HepG2 (cell line): ENCODE measurements around the gene MRO. TPM values are rescaled to one million over a fixed set of nuclear protein-coding genes. Genes with fewer than 3 reads are reported as not detected.

ENCODE experiments used
- AFF4 ChIP-seq: sonication (generic); formaldehyde crosslinking; IDR thresholded peaks from 2 replicates; pipeline ENCODE4 v1.4.0; 2020; ENCODE audit warnings: missing genetic modification reagents
- ATF7 ChIP-seq, 2 experiments: fragments of 450-650 bp in 1 of 2; sonication (generic) in 1 of 2; formaldehyde crosslinking in 1 of 2; IDR thresholded peaks; 2 replicates each; pipeline versions ENCODE4 v1.4.0 to v1.6.1; 2016 to 2020; ENCODE audit warnings: antibody characterized with exemption in 1 of 2, mild to moderate bottlenecking in 1 of 2, missing genetic modification reagents in 1 of 2
- CEBPZ ChIP-seq: IDR thresholded peaks from 2 replicates; pipeline ENCODE4 v1.6.1; 2012; ENCODE audit warnings: low read length, improper control_type of control experiment
- KIAA2018 ChIP-seq: sonication (generic); formaldehyde crosslinking; IDR thresholded peaks from 2 replicates; pipeline ENCODE4 v1.5.0; 2020; ENCODE audit warnings: mild to moderate bottlenecking, missing genetic modification reagents, borderline replicate concordance
- ZFP90 ChIP-seq: sonication (generic); formaldehyde crosslinking; IDR thresholded peaks from 2 replicates; pipeline ENCODE4 v1.8.0; 2022; ENCODE audit warnings: missing genetic modification reagents, mild to moderate bottlenecking, inconsistent platforms, borderline replicate concordance
- ZNF138 ChIP-seq: sonication (generic); formaldehyde crosslinking; IDR thresholded peaks from 2 replicates; pipeline ENCODE4 v1.5.0; 2020; ENCODE audit warnings: mild to moderate bottlenecking, low read depth, missing genetic modification reagents
- ZNF883 ChIP-seq: sonication (generic); formaldehyde crosslinking; IDR thresholded peaks from 2 replicates; pipeline ENCODE4 v1.5.1; 2020; ENCODE audit warnings: mild to moderate bottlenecking, missing genetic modification reagents; ENCODE audit errors: not compliant biosample characterization
- ZNF891 ChIP-seq: sonication (generic); formaldehyde crosslinking; IDR thresholded peaks from 2 replicates; pipeline ENCODE4 v1.5.0; 2020; ENCODE audit warnings: mild to moderate bottlenecking, missing genetic modification reagents
- ZSCAN25 ChIP-seq: sonication (generic); formaldehyde crosslinking; IDR thresholded peaks from 2 replicates; pipeline ENCODE4 v1.8.0; 2022; ENCODE audit warnings: mild to moderate bottlenecking, missing genetic modification reagents
- polyA plus RNA-seq, 8 experiments: library from polyadenylated mRNA; depleted of rRNA in 3 of 8; stranded (reverse) in 7 of 8; unstranded in 1 of 8; fragments of >200 nt; fragmentation: Illumina TruSeq in 4 of 8; extraction: Trizol in 4 of 8; gene quantifications; 2 replicates each; pipeline versions ENCODE4 v1.2.1 to v1.2.3, GENCODE V29; 2011 to 2016; ENCODE audit warnings: low read depth in 4 of 8, missing spikeins in 1 of 8, mixed read lengths in 1 of 8; ENCODE audit not compliant: insufficient read depth in 1 of 8
- total RNA-seq, 5 experiments: library from RNA; depleted of rRNA; stranded (reverse); fragments of >200 nt; fragmentation: Illumina TruSeq; extraction: Trizol; gene quantifications; 2 replicates each; pipeline ENCODE4 v1.2.3, GENCODE V29; 2016; ENCODE audit warnings: low read depth in 1 of 5
- TF ChIP-seq, protein P1 (sequence below): sonication (generic); formaldehyde crosslinking; IDR thresholded peaks from 2 replicates; pipeline ENCODE4 v1.9.0; 2022; ENCODE audit warnings: missing genetic modification reagents, mild to moderate bottlenecking, borderline replicate concordance

MRO gene
- total and polyA plus RNA-seq, 2 of the 13 experiments (the other 11 are each of a cell fraction or from before 2014, with no cell fraction given) = not detected

DNA sequence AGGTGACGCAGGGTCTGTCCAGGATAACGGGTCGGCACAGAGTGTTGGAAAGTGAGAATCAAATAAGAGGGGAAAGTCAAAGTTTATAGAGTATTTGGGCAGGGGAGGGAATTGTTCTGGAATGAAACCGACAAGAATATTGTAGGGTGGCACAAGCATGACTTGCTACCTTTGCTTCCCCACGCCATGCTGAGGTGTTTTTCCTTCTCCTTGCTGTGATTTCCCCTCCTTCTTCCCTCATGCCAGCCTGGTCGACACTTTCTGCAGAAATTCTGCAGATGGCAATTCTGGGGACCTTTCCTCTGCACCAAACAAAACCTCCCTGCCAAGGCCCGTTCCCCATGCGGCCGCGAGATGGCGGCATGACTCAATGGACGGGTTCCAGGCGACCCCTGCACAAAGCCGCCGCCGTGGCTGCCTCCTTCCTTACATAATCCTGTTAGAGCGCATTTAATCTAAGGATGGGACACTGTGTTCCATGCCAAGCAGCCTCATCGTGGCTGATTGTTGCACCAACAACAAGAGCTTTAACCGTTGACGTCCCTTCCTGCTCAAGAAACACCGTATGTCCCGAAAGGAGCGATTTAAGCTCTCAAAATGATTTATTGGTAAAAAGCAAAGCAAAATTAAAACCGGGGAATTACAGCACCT lies at the start of gene MRO (continued):
- TF ChIP-seq ZNF883 (CRISPR knock-in tag) = no peak
- no peak for TF ChIP-seq ATF7 (IDR thresholded peaks at IDR 0.05)
- TF ChIP-seq ATF7 (CRISPR knock-in tag; IDR thresholded peaks at IDR 0.05) = no peak
- TF ChIP-seq ZSCAN25 = no peak
- no peak for TF ChIP-seq AFF4
- TF ChIP-seq KIAA2018 (CRISPR knock-in tag) = no peak
- no peak for TF ChIP-seq ZNF891
- TF ChIP-seq ZNF138 (CRISPR knock-in tag) = no peak
- TF ChIP-seq, protein P1, sequence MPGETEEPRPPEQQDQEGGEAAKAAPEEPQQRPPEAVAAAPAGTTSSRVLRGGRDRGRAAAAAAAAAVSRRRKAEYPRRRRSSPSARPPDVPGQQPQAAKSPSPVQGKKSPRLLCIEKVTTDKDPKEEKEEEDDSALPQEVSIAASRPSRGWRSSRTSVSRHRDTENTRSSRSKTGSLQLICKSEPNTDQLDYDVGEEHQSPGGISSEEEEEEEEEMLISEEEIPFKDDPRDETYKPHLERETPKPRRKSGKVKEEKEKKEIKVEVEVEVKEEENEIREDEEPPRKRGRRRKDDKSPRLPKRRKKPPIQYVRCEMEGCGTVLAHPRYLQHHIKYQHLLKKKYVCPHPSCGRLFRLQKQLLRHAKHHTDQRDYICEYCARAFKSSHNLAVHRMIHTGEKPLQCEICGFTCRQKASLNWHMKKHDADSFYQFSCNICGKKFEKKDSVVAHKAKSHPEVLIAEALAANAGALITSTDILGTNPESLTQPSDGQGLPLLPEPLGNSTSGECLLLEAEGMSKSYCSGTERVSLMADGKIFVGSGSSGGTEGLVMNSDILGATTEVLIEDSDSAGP = peak; percentile 68; the same call in 1 of the 2 replicates
- no peak for TF ChIP-seq ZFP90 (CRISPR knock-in tag)
- TF ChIP-seq CEBPZ = no peak
